ENCODE measurements around the gene RNPEP.
"Not testable (repeated sequence)": the region's sequence is repeated elsewhere in the genome, so short reads cannot be mapped to it uniquely, and the experiment has no call there.

RNPEP gene

GRCh38 chr1:202037706-202038296 lies 55.4 kb downstream of the RNPEP start:
- no peak for DNase-seq

- DNase-seq: no peak
Observed at GRCh38 chr1:202038688-202039346, 56.4 kb downstream of the RNPEP start.

- DNase-seq: no peak
Observed at GRCh38 chr1:202045705-202046104, 63.3 kb downstream of the RNPEP start.

- DNase-seq: no peak
Observed at GRCh38 chr1:202046227-202046626, 63.8 kb downstream of the RNPEP start.

DNA sequence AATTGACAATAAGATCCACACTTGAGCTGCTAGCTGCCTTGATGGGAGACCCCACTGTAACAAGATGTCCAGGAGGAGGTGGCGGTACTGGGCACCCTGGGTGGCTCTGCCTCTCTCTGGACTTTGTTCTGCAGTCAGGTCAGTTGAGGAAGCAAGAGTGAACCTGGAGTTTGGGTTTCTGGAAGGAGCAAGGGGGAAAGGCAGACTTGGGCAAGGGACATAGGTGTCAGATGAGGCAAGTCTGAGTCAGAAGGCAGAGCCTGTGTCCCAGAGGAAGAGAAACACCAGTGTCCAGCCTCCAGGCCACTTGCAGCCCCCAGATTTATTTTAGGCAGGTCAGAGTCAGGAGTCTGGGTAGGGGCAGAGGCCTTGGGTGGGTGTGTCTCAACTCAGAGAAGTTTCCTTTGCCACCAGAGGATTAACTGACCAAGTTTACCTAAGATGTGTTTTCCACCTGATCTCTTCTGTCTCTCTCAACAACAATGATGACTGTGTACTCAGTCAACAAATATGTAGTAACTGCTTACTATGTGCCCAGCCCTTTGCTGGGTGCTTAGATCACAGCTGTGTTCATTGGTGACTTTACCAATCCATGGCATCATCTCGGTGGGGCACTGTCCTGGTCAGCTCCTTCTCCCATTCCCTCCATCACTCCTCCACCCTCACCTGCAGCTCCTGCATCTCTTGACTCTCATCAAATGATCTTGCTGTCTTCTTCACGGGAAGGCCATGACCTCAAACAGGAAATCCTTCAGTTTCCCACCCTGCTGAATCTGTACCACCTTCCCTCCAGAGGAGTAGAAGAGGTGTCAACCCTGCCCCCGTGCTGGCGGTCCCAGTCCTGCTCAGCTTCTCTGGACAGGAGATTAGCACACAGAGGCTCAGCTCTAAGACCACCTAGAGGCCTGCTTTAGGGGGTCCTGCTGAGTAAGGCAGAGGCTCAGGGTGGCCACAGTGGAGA lies 64.6 kb downstream of the RNPEP start:
- DNase-seq: no peak

GRCh38 chr1:202047977-202048376 lies 65.5 kb downstream of the RNPEP start:
- DNase-seq: no peak

DNA sequence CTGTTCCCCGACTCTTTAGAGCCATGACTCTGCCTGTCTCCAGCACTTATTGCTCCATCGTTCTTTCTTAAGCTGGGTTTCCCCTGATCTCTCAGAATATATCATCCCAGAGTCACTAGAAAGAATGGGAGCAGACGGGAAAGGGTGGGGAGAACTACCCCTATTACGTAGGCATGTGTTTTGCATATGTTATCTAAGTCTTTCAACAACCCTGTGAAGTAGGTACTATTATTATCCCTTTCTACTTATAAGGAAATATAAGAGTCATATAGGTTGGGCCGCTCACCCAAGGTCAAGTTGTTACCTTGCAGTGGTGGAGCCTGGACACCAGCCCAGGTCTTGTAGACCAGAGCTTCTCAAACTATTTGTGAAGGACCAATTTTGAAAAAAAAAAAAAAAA lies 66.7 kb downstream of the RNPEP start:
- no peak for DNase-seq

- DNase-seq: no peak
Observed at GRCh38 chr1:202054094-202054493, 71.6 kb downstream of the RNPEP start.

- DNase-seq: not testable (repeated sequence)
Observed at GRCh38 chr1:202054673-202055072, 72.2 kb downstream of the RNPEP start.

All from effector CD4-positive, alpha-beta T cell (primary cell).